ENCODE measurements around the gene CPT1A. TPM values are rescaled to one million over a fixed set of nuclear protein-coding genes. Genes with fewer than 3 reads are reported as not detected.

Gene CPT1A
- total and polyA plus RNA-seq, 10 of the 15 experiments (the other 5 are each of a cell fraction or from before 2014, with no cell fraction given) = 1.1 to 17.5 (median 6.0) TPM

- Histone ChIP-seq H3K36me3 (ENCODE audit: control insufficient read depth in 2 of 2, insufficient read depth in 2 of 2, low read length in 1 of 2) (peaks cover 0 to 3% of the 10 kb centered on the region in 2 experiments; a peak in 2 of 4 replicates), H3K27ac (ENCODE audit: control insufficient read depth, insufficient read depth) (no peak overlapping the region), H3K9ac (ENCODE audit: control insufficient read depth, insufficient read depth, low read length) (no peak overlapping the region), H2AFZ (ENCODE audit: control insufficient read depth, low read depth, low read length) (no peak overlapping the region), H3K27me3 (replicated peaks in 1 of 2; ENCODE audit: control insufficient read depth in 2 of 2, insufficient read depth in 2 of 2, low read length in 1 of 2) (no peaks in the 10 kb centered on the region), H3K79me2 (ENCODE audit: control insufficient read depth, insufficient read depth, low read length) (no peaks in the 10 kb centered on the region), H4K20me1 (ENCODE audit: control insufficient read depth, insufficient read depth) (no peaks in the 10 kb centered on the region), H3K4me2 (ENCODE audit: control insufficient read depth, insufficient read depth) (no peak overlapping the region), H3K9me3 (replicated peaks; ENCODE audit: control insufficient read depth, insufficient read depth, low read length) (no peaks in the 10 kb centered on the region), H3K4me3 (no peak overlapping the region), H3K4me1 (ENCODE audit: control insufficient read depth, insufficient read depth, low read length) (peaks cover 5% of the 10 kb centered on the region; the same call in 1 of the 2 replicates)
- ChIA-PET CTCF (interaction anchor here (1.4 kb wide), 1 partner anchor 10 kb away, joined by 3 read pairs; no protein-coding TSS in a partner anchor), POLR2A (no interaction called here), RAD21 (ENCODE audit: unreplicated experiment) (no interaction called here), SMC1A (ENCODE audit: uncharacterized antibody, unreplicated experiment) (no interaction called here)
- no peak for ATAC-seq
- no TSS peak for BruUV-seq (replicated peaks)
- 96% methylated on average over 15 of the region's 15 CpGs for WGBS (ENCODE audit: insufficient coverage, insufficient replicate concordance, low lambda C conversion rate, missing lambda C conversion rate)
- intact Hi-C loops (cut with micrococcal nuclease; ENCODE audit: unreplicated experiment) (no loop called here), in situ Hi-C loops (cut with MboI) (no loop called here)
- no peak for DNase-seq (ENCODE audit: low read depth, low spot score)
- no peak for FAIRE-seq
- no peak for TF ChIP-seq CTCF (IDR thresholded peaks at IDR 0.05 in 2 of 3, conservative IDR thresholded peaks at IDR 0.05 in 1 of 3; ENCODE audit: control insufficient read depth in 2 of 3, extremely low read depth in 1 of 3, insufficient read depth in 1 of 3, low read depth in 3 of 3, low read length in 3 of 3)
- TF ChIP-seq NFIC (IDR thresholded peaks at IDR 0.05; ENCODE audit: low read depth, low read length) = no peak
- no peak for TF ChIP-seq PBX3 (IDR thresholded peaks at IDR 0.05; ENCODE audit: insufficient replicate concordance, low read depth, low read length)
- no peak for TF ChIP-seq HDAC6 (IDR thresholded peaks at IDR 0.05; ENCODE audit: unreplicated experiment)
- no peak for TF ChIP-seq HCFC1 (IDR thresholded peaks at IDR 0.05; ENCODE audit: low read length)
- no peak for TF ChIP-seq BACH1 (IDR thresholded peaks at IDR 0.05; ENCODE audit: borderline replicate concordance)
- TF ChIP-seq KLF5 (IDR thresholded peaks at IDR 0.05; ENCODE audit: partially characterized antibody) = no peak
- TF ChIP-seq WRNIP1 (IDR thresholded peaks at IDR 0.05; ENCODE audit: borderline replicate concordance, low read depth, low read length) = no peak
- TF ChIP-seq IRF4 (IDR thresholded peaks at IDR 0.05; ENCODE audit: low read depth, low read length) = no peak
- TF ChIP-seq SUPT20H (IDR thresholded peaks at IDR 0.05; ENCODE audit: borderline replicate concordance, control insufficient read depth, low read depth, low read length) = no peak
- no peak for TF ChIP-seq NR2C2 (IDR thresholded peaks at IDR 0.05; ENCODE audit: borderline replicate concordance, control insufficient read depth, insufficient read length, low read depth)
- TF ChIP-seq KAT2A (conservative IDR thresholded peaks at IDR 0.05; ENCODE audit: control insufficient read depth, low read depth, low read length) = no peak
- no peak for TF ChIP-seq NRF1 (conservative IDR thresholded peaks at IDR 0.05; ENCODE audit: low read depth, low read length)
- TF ChIP-seq SUZ12 (IDR thresholded peaks at IDR 0.05; ENCODE audit: unreplicated experiment) = no peak
- TF ChIP-seq KDM1A (IDR thresholded peaks at IDR 0.05; ENCODE audit: borderline replicate concordance) = no peak
- no peak for TF ChIP-seq ZZZ3 (IDR thresholded peaks at IDR 0.05; ENCODE audit: control insufficient read depth, insufficient read length, low read depth)
- TF ChIP-seq ATF2 (IDR thresholded peaks at IDR 0.05; ENCODE audit: low read length) = no peak
- no peak for TF ChIP-seq ETV6 (conservative IDR thresholded peaks at IDR 0.05 in 1 of 2, IDR thresholded peaks at IDR 0.05 in 1 of 2; ENCODE audit: borderline replicate concordance in 1 of 2, low read depth in 1 of 2)
Observed at GRCh38 chr11:68759991-68760390, 81.7 kb downstream of the CPT1A start.
